Measurements from ENCODE around the gene TACC3. TPM values are rescaled to one million over a fixed set of nuclear protein-coding genes. Genes with fewer than 3 reads are reported as not detected.
A peak's percentile ranks its signal among the peaks of the same experiment; 100 is the strongest.

The TACC3 gene
- total RNA-seq, result 100 to 1,000 TPM in 1 of 4 donors, 10 to 100 TPM in 3; 19.1 to 138 (median 28.0) TPM

DNA sequence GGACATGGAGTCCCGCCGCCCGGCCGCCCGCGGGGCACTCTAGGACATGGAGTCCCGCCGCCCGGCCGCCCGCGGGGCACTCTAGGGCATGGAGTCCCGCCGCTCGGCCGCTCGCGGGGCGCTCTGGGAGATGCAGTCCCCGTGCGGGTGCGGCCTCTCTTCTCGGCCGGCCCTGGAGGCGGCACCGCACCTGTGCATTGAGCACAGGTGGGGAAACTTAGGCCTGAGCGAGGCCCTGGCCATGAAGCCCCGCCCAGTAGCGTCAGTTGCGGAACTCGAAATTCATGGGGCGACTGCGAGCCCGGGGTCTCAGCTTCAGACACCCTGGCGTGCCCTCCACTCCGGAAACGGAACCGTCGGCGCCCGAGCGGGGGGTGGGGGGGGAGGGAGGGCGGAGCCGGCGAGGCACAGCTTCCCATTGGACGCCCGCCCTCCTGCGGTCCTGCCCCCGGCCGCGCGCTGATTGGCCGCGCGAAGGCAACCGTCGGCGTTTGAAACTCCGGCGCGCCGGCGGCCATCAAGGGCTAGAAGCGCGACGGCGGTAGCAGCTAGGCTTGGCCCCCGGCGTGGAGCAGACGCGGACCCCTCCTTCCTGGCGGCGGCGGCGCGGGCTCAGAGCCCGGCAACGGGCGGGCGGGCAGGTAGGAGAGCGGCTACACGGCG is at the start of gene TACC3, which contains the start of gene TMEM129:
Gene TACC3, plus strand, starts transcription at position 519 of the 663 bp plus-strand sequence. CDS start 1,901 bp downstream, outside the sequence.
Gene TMEM129, minus strand, starts transcription at position 321 of the 663 bp plus-strand sequence. CDS start 486 bp downstream, outside the sequence.
- H3K36me3 ChIP-seq, result peaks cover 0 to 22% (median 0%) of the 10 kb centered on the region in 3 donors
- H3K27ac ChIP-seq, result peak within 1 kb of the TSS; percentile 95 to 98 (median 97)
- H3K4me3 ChIP-seq, result peak within 1 kb of the TSS; percentile 73 to 86 (median 85)
- H3K9me3 ChIP-seq, result no peaks in the 10 kb centered on the region
- DNase-seq, result peak; percentile 97 to 98 (median 98)
- TF ChIP-seq POLR2A (IDR thresholded peaks at IDR 0.05), result peak; percentile 57 to 60
- TF ChIP-seq, protein P1, sequence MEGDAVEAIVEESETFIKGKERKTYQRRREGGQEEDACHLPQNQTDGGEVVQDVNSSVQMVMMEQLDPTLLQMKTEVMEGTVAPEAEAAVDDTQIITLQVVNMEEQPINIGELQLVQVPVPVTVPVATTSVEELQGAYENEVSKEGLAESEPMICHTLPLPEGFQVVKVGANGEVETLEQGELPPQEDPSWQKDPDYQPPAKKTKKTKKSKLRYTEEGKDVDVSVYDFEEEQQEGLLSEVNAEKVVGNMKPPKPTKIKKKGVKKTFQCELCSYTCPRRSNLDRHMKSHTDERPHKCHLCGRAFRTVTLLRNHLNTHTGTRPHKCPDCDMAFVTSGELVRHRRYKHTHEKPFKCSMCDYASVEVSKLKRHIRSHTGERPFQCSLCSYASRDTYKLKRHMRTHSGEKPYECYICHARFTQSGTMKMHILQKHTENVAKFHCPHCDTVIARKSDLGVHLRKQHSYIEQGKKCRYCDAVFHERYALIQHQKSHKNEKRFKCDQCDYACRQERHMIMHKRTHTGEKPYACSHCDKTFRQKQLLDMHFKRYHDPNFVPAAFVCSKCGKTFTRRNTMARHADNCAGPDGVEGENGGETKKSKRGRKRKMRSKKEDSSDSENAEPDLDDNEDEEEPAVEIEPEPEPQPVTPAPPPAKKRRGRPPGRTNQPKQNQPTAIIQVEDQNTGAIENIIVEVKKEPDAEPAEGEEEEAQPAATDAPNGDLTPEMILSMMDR (IDR thresholded peaks at IDR 0.05), result peak in 1 of 6 experiments; percentile 2
- no peaks in the 10 kb centered on the region for H3K27me3 ChIP-seq
- H3K4me1 ChIP-seq, result peaks cover 0 to 51% (median 43%) of the 10 kb centered on the region in 4 donors

DNA sequence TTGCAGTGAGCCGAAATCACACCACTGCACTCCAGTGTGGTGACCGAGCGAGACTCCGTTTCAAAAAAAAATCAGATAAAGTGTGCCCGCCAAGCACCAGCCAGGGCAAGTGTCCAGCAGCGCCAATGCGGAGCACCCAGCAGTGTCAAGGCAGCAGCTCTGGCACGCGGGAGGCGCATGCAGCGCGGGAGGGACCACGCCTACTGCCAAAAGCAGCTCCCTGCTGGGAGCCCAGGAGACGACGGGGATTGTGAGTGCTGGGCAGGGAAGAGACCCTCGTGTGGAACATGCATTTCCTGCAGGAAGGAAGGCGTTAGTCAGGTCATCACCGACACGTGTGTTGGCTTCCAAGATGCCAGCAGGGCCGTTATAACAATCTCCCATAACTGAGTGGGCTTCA is 47.6 kb upstream of the TACC3 start:
- no peak overlapping the region for H3K4me3 ChIP-seq
- no peaks in the 10 kb centered on the region for H3K27me3 ChIP-seq
- DNase-seq, result no peak
- no peaks in the 10 kb centered on the region for H3K9me3 ChIP-seq
- TF ChIP-seq, protein P1 (IDR thresholded peaks at IDR 0.05), result no peak
- TF ChIP-seq POLR2A (IDR thresholded peaks at IDR 0.05), result no peak
- H3K36me3 ChIP-seq, result no peaks in the 10 kb centered on the region
- H3K27ac ChIP-seq, result no peak overlapping the region
- H3K4me1 ChIP-seq, result no peaks in the 10 kb centered on the region

DNA sequence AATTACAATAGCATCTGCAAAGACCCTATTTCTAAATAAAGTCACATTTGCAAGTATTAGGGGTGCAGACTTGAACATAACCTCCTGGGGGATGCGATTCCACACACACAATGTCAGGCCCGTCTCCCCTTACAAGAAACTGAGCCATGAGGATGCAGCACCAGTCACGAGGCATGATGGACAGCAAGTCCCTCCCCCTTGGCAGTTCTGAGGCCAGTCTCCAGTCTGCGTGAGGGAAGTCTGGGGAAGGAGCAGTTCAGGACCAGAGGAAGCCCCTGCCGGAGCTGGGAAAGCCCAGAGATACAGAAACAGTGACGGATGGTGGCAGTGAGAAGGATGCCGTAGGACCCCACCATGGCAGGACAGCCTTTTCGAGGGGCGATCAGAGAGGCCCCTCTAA is 46.6 kb upstream of the TACC3 start:
- no peaks in the 10 kb centered on the region for H3K4me1 ChIP-seq
- H3K36me3 ChIP-seq, result no peaks in the 10 kb centered on the region
- no peak for DNase-seq
- H3K27ac ChIP-seq, result no peak overlapping the region
- H3K4me3 ChIP-seq, result no peak overlapping the region
- H3K27me3 ChIP-seq, result no peaks in the 10 kb centered on the region
- H3K9me3 ChIP-seq, result no peaks in the 10 kb centered on the region
- TF ChIP-seq, protein P1 (IDR thresholded peaks at IDR 0.05), result no peak
- no peak for TF ChIP-seq POLR2A (IDR thresholded peaks at IDR 0.05)

DNA sequence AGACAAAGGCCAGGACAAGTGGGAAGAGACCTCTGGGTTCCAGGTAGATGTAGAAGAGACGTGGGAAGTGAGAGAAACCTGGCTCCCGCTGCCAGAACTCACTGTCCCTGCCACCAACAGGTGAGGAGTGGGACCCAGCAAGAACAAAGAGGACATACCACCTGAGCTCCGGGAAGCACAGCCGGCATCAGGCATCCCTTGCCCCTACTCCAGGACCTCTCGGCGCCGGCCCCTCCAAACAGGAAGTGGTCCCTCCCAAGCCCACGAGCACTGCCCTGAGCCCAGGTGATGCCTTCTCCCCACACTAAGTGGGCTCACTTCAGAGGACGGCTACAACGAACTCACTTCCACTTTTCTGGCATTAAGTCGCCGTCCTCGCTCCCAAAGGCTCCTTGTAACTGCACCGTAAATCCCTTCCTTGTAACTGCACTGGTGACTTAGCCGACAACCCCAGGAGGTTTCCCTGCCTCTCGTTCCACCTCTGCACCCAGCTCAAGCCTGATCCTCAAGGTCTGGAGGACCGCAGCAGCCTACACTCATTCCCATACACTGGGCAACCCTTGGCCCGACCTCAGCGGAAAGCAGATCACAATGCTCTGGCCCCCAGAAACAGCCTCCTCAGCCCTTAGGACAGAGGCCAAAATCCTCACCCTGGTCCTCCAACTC is 46.1 kb upstream of the TACC3 start:
- no peak overlapping the region for H3K27ac ChIP-seq
- no peak for DNase-seq
- no peaks in the 10 kb centered on the region for H3K27me3 ChIP-seq
- H3K9me3 ChIP-seq, result no peaks in the 10 kb centered on the region
- no peaks in the 10 kb centered on the region for H3K36me3 ChIP-seq
- no peaks in the 10 kb centered on the region for H3K4me1 ChIP-seq
- H3K4me3 ChIP-seq, result no peak overlapping the region
- TF ChIP-seq POLR2A (IDR thresholded peaks at IDR 0.05), result no peak
- TF ChIP-seq, protein P1 (IDR thresholded peaks at IDR 0.05), result no peak

DNA sequence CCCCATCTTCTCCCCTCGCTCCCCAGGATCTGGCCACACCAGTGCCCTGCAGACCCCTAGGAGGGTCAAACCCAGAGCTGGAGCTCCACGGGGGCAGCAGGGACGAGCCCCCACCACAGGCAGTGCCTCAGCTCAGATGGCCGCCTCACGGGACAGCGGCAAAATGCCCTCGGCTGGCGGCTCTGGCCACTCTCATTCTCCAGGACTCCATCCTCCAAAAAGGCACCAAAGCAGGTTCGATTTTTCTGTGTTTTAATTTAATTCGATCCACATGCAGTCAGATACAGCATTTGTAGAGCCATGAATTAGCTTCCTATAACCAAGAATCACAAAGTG is 45.6 kb upstream of the TACC3 start:
- TF ChIP-seq, protein P1 (IDR thresholded peaks at IDR 0.05), result no peak
- TF ChIP-seq POLR2A (IDR thresholded peaks at IDR 0.05), result no peak
- no peaks in the 10 kb centered on the region for H3K9me3 ChIP-seq
- no peak overlapping the region for H3K27ac ChIP-seq
- H3K4me3 ChIP-seq, result no peak overlapping the region
- no peaks in the 10 kb centered on the region for H3K36me3 ChIP-seq
- no peaks in the 10 kb centered on the region for H3K4me1 ChIP-seq
- DNase-seq, result no peak
- no peaks in the 10 kb centered on the region for H3K27me3 ChIP-seq

Measured in Peyer's patch (tissue), 4 donors.